ENCODE measurements around the gene ALDH1B1. TPM values are rescaled to one million over a fixed set of nuclear protein-coding genes. Genes with fewer than 3 reads are reported as not detected.
A peak's percentile ranks its signal among the peaks of the same experiment; 100 is the strongest.
"Not testable (repeated sequence)": the region's sequence is repeated elsewhere in the genome, so short reads cannot be mapped to it uniquely, and the experiment has no call there.

Gene ALDH1B1
- total RNA-seq, 4 donors from 2014 or later = 2.2 to 4.3 (median 3.4) TPM

DNA sequence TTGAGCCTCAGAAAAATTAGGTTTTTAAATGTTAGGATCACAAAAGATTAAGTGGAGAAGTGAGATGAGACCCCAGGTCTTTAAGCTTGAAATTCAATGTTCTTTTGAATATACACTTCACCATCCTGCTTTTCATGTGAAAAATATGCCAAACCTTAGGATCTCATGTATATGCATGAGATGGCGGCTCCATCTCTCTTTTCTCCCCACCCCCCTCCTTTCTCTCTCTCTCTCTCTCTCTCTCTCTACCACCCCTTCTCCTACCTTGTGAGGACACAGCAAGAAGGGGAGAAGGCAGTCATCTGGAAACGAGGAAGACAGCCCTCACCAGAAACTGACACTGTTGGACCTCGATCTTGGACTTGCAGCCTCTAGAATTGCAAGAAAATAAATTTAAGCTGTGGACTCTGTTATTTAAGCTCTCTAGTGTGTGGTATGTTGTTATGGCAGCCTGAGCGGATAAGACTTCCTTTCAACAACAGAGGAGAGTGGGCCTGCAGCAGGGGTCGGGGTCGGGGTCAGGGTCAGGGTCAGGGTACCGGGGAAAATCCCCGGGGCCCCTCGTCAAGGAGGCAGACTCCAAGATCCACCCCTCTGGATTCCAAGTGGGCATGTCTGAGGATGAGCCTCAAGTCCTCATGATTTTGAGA lies 16.4 kb upstream of the ALDH1B1 start:
- Histone ChIP-seq H3K27me3 (no peaks in the 10 kb centered on the region), H3K27ac (no peak overlapping the region), H3K4me1 (no peaks in the 10 kb centered on the region), H3K9me3 (no peaks in the 10 kb centered on the region), H3K4me3 (no peak overlapping the region), H3K36me3 (no peaks in the 10 kb centered on the region)
- no peak for TF ChIP-seq EP300 (IDR thresholded peaks at IDR 0.05)
- TF ChIP-seq, protein P1, sequence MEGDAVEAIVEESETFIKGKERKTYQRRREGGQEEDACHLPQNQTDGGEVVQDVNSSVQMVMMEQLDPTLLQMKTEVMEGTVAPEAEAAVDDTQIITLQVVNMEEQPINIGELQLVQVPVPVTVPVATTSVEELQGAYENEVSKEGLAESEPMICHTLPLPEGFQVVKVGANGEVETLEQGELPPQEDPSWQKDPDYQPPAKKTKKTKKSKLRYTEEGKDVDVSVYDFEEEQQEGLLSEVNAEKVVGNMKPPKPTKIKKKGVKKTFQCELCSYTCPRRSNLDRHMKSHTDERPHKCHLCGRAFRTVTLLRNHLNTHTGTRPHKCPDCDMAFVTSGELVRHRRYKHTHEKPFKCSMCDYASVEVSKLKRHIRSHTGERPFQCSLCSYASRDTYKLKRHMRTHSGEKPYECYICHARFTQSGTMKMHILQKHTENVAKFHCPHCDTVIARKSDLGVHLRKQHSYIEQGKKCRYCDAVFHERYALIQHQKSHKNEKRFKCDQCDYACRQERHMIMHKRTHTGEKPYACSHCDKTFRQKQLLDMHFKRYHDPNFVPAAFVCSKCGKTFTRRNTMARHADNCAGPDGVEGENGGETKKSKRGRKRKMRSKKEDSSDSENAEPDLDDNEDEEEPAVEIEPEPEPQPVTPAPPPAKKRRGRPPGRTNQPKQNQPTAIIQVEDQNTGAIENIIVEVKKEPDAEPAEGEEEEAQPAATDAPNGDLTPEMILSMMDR (IDR thresholded peaks at IDR 0.05) = no peak
- no peak for TF ChIP-seq POLR2A (IDR thresholded peaks at IDR 0.05)
- no peak for TF ChIP-seq POLR2AphosphoS5 (IDR thresholded peaks at IDR 0.05)
- peak in 1 of 2 donors; percentile 17 for DNase-seq (ENCODE audit: low spot score in 2 of 2)
- WGBS = 60% methylated on average over 9 of the region's 9 CpGs

DNA sequence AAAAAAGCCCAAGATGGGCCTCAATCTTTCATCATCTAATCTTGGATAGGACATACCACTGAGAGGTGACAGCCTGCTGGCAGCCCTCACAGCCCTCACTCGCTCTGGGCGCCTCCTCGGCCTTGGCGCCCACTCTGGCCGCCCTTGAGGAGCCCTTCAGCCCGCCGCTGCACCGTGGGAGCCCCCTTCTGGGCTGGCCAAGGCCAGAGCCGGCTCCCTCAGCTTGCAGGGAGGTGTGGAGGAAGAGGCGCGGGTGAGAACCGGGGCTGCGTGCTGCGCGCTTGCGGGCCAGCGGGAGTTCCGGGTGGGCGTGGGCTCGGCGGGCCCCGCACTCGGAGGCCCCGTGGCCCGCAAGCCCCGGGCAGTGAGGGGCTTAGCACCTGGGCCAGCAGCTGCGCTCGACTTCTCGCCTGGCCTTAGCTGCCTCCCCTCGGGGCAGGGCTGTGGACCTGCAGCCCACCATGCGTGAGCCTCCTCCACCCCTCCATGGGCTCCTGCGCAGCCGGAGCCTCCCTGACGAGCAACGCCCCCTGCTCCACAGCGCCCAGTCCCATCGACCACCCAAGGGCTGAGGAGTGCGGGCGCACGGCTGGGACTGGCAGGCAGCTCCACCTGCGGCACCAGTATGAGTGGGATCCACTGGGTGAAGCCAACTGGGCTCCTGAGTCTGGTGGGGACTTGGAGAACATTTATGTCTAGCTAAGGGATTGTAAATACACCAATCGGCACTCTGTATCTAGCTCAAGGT lies 15.0 kb upstream of the ALDH1B1 start:
- not testable (repeated sequence) for H3K4me1 ChIP-seq, H3K36me3 ChIP-seq, H3K9me3 ChIP-seq, H3K27ac ChIP-seq, H3K27me3 ChIP-seq, H3K4me3 ChIP-seq
- DNase-seq (ENCODE audit: low spot score in 2 of 2) = peak in 1 of 2 donors; percentile 52
- WGBS = 93% methylated on average over 14 of the region's 42 CpGs

DNA sequence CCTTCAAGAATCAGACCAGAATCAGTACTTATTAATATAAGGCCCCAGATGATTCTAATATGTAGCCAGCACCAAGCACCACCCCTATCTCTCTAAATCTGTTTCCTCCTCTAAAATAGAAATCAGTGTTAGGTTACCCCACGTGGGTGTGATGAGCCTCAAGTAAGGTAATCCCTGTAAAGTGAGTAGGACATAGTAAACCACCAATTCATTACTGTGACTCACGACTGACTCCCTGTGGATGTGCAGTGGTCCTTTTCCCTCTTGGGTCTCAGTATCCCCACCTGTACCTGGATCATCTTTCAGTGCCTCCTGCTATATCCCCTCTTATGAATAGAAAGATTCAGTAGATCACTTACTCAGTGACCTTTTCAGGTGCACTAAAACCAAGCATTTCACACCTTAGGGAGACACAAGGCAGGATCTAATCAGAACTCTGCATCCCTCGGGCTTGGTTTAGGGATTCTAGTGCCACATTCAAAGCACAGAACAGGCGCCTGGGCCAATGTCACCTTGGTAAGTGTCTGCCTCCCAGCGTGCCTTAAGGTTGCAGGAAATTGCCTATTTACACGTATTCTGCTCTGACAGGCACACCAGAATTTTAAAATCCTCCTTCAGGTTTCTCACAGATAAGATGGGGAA lies 12.2 kb upstream of the ALDH1B1 start:
- H3K4me1 ChIP-seq = no peaks in the 10 kb centered on the region
- no peaks in the 10 kb centered on the region for H3K36me3 ChIP-seq
- H3K4me3 ChIP-seq = no peak overlapping the region
- no peaks in the 10 kb centered on the region for H3K9me3 ChIP-seq
- peak in 1 of 2 donors; percentile 10 for DNase-seq (ENCODE audit: low spot score in 2 of 2)
- no peaks in the 10 kb centered on the region for H3K27me3 ChIP-seq
- WGBS = 84% methylated on average over 6 of the region's 6 CpGs
- TF ChIP-seq POLR2AphosphoS5 (IDR thresholded peaks at IDR 0.05) (no peak), POLR2A (IDR thresholded peaks at IDR 0.05) (no peak), EP300 (IDR thresholded peaks at IDR 0.05) (no peak)
- TF ChIP-seq, protein P1 (IDR thresholded peaks at IDR 0.05) = no peak
- H3K27ac ChIP-seq = no peak overlapping the region

DNA sequence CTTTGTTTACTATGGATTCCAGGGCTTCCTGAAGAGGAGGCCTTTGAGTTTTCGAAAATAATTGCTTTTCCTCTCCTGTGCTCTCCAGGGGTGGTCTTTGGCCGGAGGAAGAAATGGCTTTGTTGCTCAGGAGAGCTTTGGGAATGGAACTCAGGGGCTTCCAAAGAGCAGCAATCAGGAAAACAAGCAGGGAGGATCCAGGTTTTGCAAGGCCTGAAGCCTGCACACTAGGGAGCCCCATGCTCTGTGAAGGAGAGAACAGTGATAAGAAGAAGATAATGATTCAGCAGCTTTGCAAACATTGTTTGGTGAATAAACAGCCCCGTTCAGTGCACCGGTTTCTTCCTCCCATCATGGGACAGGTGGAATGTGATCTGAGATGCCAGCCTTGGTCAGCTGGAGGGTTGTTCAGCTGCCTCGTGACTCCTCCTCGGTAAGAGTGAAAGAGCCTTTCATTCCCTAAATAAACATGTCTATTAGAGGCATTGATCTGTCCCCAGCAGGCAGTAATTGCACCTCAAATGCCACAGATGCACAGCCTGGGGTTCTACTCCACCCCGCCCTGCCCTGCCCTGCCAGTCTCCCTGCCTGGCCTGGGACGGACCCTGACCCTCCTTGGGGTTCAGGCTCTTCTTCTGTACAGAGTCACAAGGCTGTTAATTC lies 11.5 kb upstream of the ALDH1B1 start:
- Histone ChIP-seq H3K4me3 (no peak overlapping the region), H3K9me3 (no peaks in the 10 kb centered on the region), H3K4me1 (no peaks in the 10 kb centered on the region), H3K36me3 (no peaks in the 10 kb centered on the region), H3K27ac (no peak overlapping the region), H3K27me3 (no peaks in the 10 kb centered on the region)
- DNase-seq (ENCODE audit: low spot score in 2 of 2) = peak in 1 of 2 donors; percentile 20
- 89% methylated on average over 8 of the region's 8 CpGs for WGBS
- TF ChIP-seq POLR2AphosphoS5 (IDR thresholded peaks at IDR 0.05) (no peak), EP300 (IDR thresholded peaks at IDR 0.05) (no peak)

DNA sequence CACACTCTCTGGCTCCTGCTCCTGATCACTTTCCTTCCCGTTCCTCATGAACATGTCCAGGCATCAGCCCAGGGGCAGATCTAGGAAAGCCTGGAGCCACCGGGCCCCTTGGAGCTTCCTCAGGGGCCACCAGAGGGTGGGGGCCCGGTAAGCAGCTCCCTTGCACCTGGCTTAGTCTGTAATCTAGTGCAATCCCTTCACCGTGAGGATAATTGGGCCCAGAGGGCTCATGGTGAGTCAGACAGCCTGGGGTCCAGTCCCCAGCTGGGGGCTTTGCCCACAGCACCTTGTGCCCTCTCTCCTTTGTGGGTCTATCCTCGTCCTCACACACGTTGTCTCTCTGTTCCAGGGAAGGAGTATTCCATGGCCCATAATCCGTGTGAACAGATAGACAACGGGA lies 10.4 kb upstream of the ALDH1B1 start:
- Histone ChIP-seq H3K4me1 (no peaks in the 10 kb centered on the region), H3K27ac (no peak overlapping the region), H3K27me3 (no peaks in the 10 kb centered on the region), H3K9me3 (no peaks in the 10 kb centered on the region), H3K4me3 (no peak overlapping the region), H3K36me3 (no peaks in the 10 kb centered on the region)
- WGBS = 81% methylated on average over 7 of the region's 8 CpGs
- no peak for DNase-seq (ENCODE audit: low spot score in 2 of 2)
- TF ChIP-seq EP300 (IDR thresholded peaks at IDR 0.05) (no peak), POLR2AphosphoS5 (IDR thresholded peaks at IDR 0.05) (no peak)
- TF ChIP-seq, protein P1 (IDR thresholded peaks at IDR 0.05) = no peak

Measured in suprapubic skin (tissue), 4 donors.